B cell (primary cell): Measurements from ENCODE around the gene RASL10A. TPM values are rescaled to one million over a fixed set of nuclear protein-coding genes. Genes with fewer than 3 reads are reported as not detected.
A peak's percentile ranks its signal among the peaks of the same experiment; 100 is the strongest.

Source experiments
- ATAC-seq: fragments of 200-7000 bp; cut with Tn5 transposase; one replicate; pipeline ENCODE4 v1.10.0; 2021; ENCODE audit warnings: low read depth, mild to moderate bottlenecking, moderate number of reproducible peaks, moderate library complexity
- CTCF ChIA-PET: fragments of 350-600 bp; sonication (Branson Sonifier 250); formaldehyde crosslinking; loops from one replicate; lab custom pipeline; 2021; ENCODE audit warnings: antibody characterized with exemption, inconsistent platforms; lab: Charles Lee
- POLR2A ChIA-PET: fragments of 350-600 bp; sonication (Branson Sonifier 250); formaldehyde crosslinking; loops from one replicate; lab custom pipeline; 2021; ENCODE audit warnings: antibody characterized with exemption; lab: Charles Lee
- DNase-seq: peaks from one replicate; pipeline ENCODE4 v3.0.0; 2013
- H2AFZ ChIP-seq: 2 replicates; pipeline ENCODE4 v1.6.1; 2012; ENCODE audit warnings: mild to moderate bottlenecking, low read depth, low read length; ENCODE audit not compliant: insufficient read depth, poor library complexity, severe bottlenecking
- H3K27ac ChIP-seq, 2 donors: 1 replicate in 1 of 2; 2 replicates in 1 of 2; pipeline ENCODE4 v1.5.1; 2012 to 2013; ENCODE audit warnings: low read length in 2 of 2, mild to moderate bottlenecking in 2 of 2, moderate library complexity in 1 of 2
- H3K27me3 ChIP-seq, 4 experiments: fragments of 200-600 bp in 1 of 4; sonication (generic) in 1 of 4; replicated peaks in 1 of 4; 1 replicate in 2 of 4; 2 replicates in 2 of 4; pipeline versions ENCODE4 v1.6.1 to v1.7.0; 2013 to 2016; ENCODE audit warnings: low read length in 3 of 4, mild to moderate bottlenecking in 2 of 4, mixed read lengths in 1 of 4, moderate library complexity in 1 of 4; ENCODE audit not compliant: insufficient read depth in 4 of 4, control insufficient read depth in 3 of 4; ENCODE audit errors: control extremely low read depth in 1 of 4
- H3K36me3 ChIP-seq, 2 experiments: replicated peaks in 1 of 2; 1 replicate in 1 of 2; 2 replicates in 1 of 2; pipeline versions ENCODE4 v1.6.1 to v1.7.1; 2013; ENCODE audit warnings: low read length in 1 of 2; ENCODE audit not compliant: insufficient read depth in 2 of 2, control insufficient read depth in 1 of 2; ENCODE audit errors: control extremely low read depth in 1 of 2, extremely low read depth in 1 of 2
- H3K4me1 ChIP-seq, 2 donors: fragments of 200-600 bp in 1 of 2; sonication (generic) in 1 of 2; 1 replicate in 1 of 2; 2 replicates in 1 of 2; pipeline versions ENCODE4 v1.5.1 to v1.6.1; 2013 to 2017; ENCODE audit warnings: low read length in 2 of 2; ENCODE audit not compliant: control insufficient read depth in 2 of 2, insufficient read depth in 2 of 2
- H3K4me2 ChIP-seq: replicated peaks from 2 replicates; pipeline ENCODE3; 2012; ENCODE audit warnings: mild to moderate bottlenecking, low read depth, low read length; ENCODE audit not compliant: poor library complexity, severe bottlenecking
- H3K4me3 ChIP-seq, 5 experiments: fragments of 200-600 bp in 1 of 5; sonication (generic) in 1 of 5; 1 replicate in 3 of 5; 2 replicates in 2 of 5; pipeline versions ENCODE4 v1.5.1 to v1.7.0; 2011 to 2016; ENCODE audit warnings: low read length in 4 of 5, mild to moderate bottlenecking in 4 of 5, low read depth in 2 of 5, control low read depth in 1 of 5, moderate library complexity in 1 of 5; ENCODE audit not compliant: insufficient read depth in 1 of 5; ENCODE audit errors: control extremely low read depth in 1 of 5, extremely low read depth in 1 of 5
- H3K79me2 ChIP-seq: fragments of 200-600 bp; sonication (generic); one replicate; pipeline ENCODE4 v1.6.0; 2016; ENCODE audit warnings: low read length; ENCODE audit not compliant: control insufficient read depth, insufficient read depth
- H3K9ac ChIP-seq: fragments of 200-600 bp; sonication (generic); 2 replicates; pipeline ENCODE4 v1.6.1; 2017; ENCODE audit warnings: mild to moderate bottlenecking, low read length, moderate library complexity
- H3K9me3 ChIP-seq, 3 donors: one replicate each; pipeline versions ENCODE4 v1.6.1 to v1.7.1; 2013; ENCODE audit warnings: low read length in 2 of 3; ENCODE audit not compliant: control insufficient read depth in 2 of 3, insufficient read depth in 1 of 3; ENCODE audit errors: control extremely low read depth in 1 of 3
- H4K20me1 ChIP-seq: 2 replicates; pipeline ENCODE4 v1.6.0; 2012; ENCODE audit warnings: mild to moderate bottlenecking, low read length; ENCODE audit not compliant: insufficient read depth, control insufficient read depth, poor library complexity, severe bottlenecking
- H3K27ac Mint-ChIP-seq: one replicate; pipeline ENCODE4 v1.8.0; 2021; ENCODE audit warnings: mixed read lengths
- H3K27me3 Mint-ChIP-seq: one replicate; pipeline ENCODE4 v1.8.0; 2021; ENCODE audit warnings: mixed read lengths
- H3K4me1 Mint-ChIP-seq: one replicate; pipeline ENCODE4 v1.8.0; 2021; ENCODE audit warnings: mixed read lengths
- H3K4me3 Mint-ChIP-seq: one replicate; pipeline ENCODE4 v1.8.0; 2021; ENCODE audit warnings: mixed read lengths
- H3K9me3 Mint-ChIP-seq: one replicate; pipeline ENCODE4 v1.8.0; 2022; ENCODE audit warnings: mixed read lengths; ENCODE audit not compliant: insufficient read depth
- CTCF ChIP-seq: fragments of 200-600 bp; IDR thresholded peaks from one replicate; pipeline ENCODE4 v1.8.0; 2022; ENCODE audit warnings: antibody characterized with exemption, mild to moderate bottlenecking
- EZH2 ChIP-seq: IDR thresholded peaks from 2 replicates; pipeline ENCODE4 v1.6.1; 2012; ENCODE audit warnings: borderline replicate concordance, low read depth, mild to moderate bottlenecking, moderate library complexity, low read length; ENCODE audit not compliant: insufficient read depth, poor library complexity, severe bottlenecking
- WGBS: methylation state at CpG from one replicate; pipeline ENCODE4 v1.1.5; 2013; ENCODE audit warnings: missing lambda C conversion rate; ENCODE audit not compliant: insufficient coverage; 5-methylcytosine and 5-hydroxymethylcytosine counted together
- intact Hi-C: fragments of 100-400 bp; cut with micrococcal nuclease; formaldehyde crosslinking; loops from one replicate; pipeline ENCODE4 v1.10.0; 2022
- polyA plus RNA-seq: library from polyadenylated mRNA; depleted of rRNA; stranded (reverse); fragments of >200 nt; gene quantifications from 2 replicates; pipeline ENCODE4 v1.2.3, GENCODE V29; 2012
- total RNA-seq, 2 donors: library from RNA; stranded (reverse); fragments of 120-200 nt in 1 of 2; gene quantifications; 1 replicate in 1 of 2; 2 replicates in 1 of 2; pipeline versions ENCODE4 v1.2.3 to v1.2.4, GENCODE V29; 2013 to 2022

The RASL10A gene
- total and polyA plus RNA-seq, 2 donors (not counting 1 experiment from before 2014, with no cell fraction given): 2.8 to 4.7 TPM

GRCh38 chr22:29269731-29270474 is 45.6 kb downstream of the RASL10A start:
- peaks cover 58% of the 10 kb centered on the region for H4K20me1 ChIP-seq
- CTCF ChIA-PET: interaction anchor here (1.2 kb wide), 1 partner anchor 24 kb away, joined by 3 read pairs; no protein-coding TSS in a partner anchor
- peak overlapping the region; percentile 96 for H3K27ac Mint-ChIP-seq
- POLR2A ChIA-PET: interaction anchor here (0.7 kb wide), 1 partner anchor 60 kb away, joined by 3 read pairs; no protein-coding TSS in a partner anchor
- H3K9me3 Mint-ChIP-seq: no peaks in the 10 kb centered on the region
- peaks cover 61% of the 10 kb centered on the region for H3K4me1 Mint-ChIP-seq
- peak overlapping the region; percentile 96 for H3K9ac ChIP-seq
- peak overlapping the region; percentile 53 to 96 (median 80) for H3K4me3 ChIP-seq
- H3K9me3 ChIP-seq: no peaks in the 10 kb centered on the region
- peak overlapping the region; percentile 94 for H3K4me2 ChIP-seq
- H2AFZ ChIP-seq: no peak overlapping the region
- DNase-seq (peak; percentile 21), ATAC-seq (no peak)
- peaks cover 42 to 47% of the 10 kb centered on the region in 2 donors for H3K4me1 ChIP-seq
- H3K4me3 Mint-ChIP-seq: peak overlapping the region; percentile 93
- H3K79me2 ChIP-seq: peaks cover 83% of the 10 kb centered on the region
- peak overlapping the region in 1 of 2 donors; percentile 99 for H3K27ac ChIP-seq
- H3K27me3 Mint-ChIP-seq: no peaks in the 10 kb centered on the region
- TF ChIP-seq EZH2: no peak
- TF ChIP-seq CTCF: no peak
- 0% methylated on average over 1 of the region's 13 CpGs for WGBS
- intact Hi-C loops: loop anchor here (5.0 kb wide), 4 partner anchors 117 to 612 kb away; partner anchors contain the start of genes AP1B1, MTMR3, NF2 and UQCR10
- H3K27me3 ChIP-seq: no peaks in the 10 kb centered on the region
- peaks cover 2 to 35% of the 10 kb centered on the region in 2 experiments for H3K36me3 ChIP-seq

GRCh38 chr22:29269230-29269604 is 46.3 kb downstream of the RASL10A start:
- Histone ChIP-seq H3K9me3 (no peaks in the 10 kb centered on the region), H3K9ac (peak overlapping the region; percentile 96), H4K20me1 (peaks cover 55% of the 10 kb centered on the region), H3K4me2 (peak overlapping the region; percentile 94), H3K27me3 (no peaks in the 10 kb centered on the region), H3K27ac (peak overlapping the region in 1 of 2 donors; percentile 99), H3K36me3 (peaks cover 0 to 28% of the 10 kb centered on the region in 2 experiments), H3K4me3 (peak overlapping the region; percentile 53 to 96 (median 80)), H3K79me2 (peaks cover 78% of the 10 kb centered on the region), H3K4me1 (peaks cover 42 to 47% of the 10 kb centered on the region in 2 donors), H2AFZ (peak overlapping the region; percentile 93)
- H3K27ac Mint-ChIP-seq: peak overlapping the region; percentile 96
- under 1% methylated on average over 14 of the region's 14 CpGs for WGBS
- intact Hi-C loops: loop anchor here (5.0 kb wide), 4 partner anchors 118 to 613 kb away; partner anchors contain the start of genes AP1B1, MTMR3, NF2 and UQCR10
- ATAC-seq (no peak), DNase-seq (peak; percentile 22)
- H3K9me3 Mint-ChIP-seq: no peaks in the 10 kb centered on the region
- ChIA-PET POLR2A (interaction anchor here (0.7 to 0.9 kb wide), 2 partner anchors 60 to 356 kb away, joined by 3 to 5 read pairs; no protein-coding TSS in a partner anchor), CTCF (no interaction called here)
- no peak for TF ChIP-seq EZH2
- no peak for TF ChIP-seq CTCF
- H3K4me3 Mint-ChIP-seq: peak overlapping the region; percentile 93
- peaks cover 57% of the 10 kb centered on the region for H3K4me1 Mint-ChIP-seq
- no peaks in the 10 kb centered on the region for H3K27me3 Mint-ChIP-seq
